Motor neuron (in vitro differentiated cells): ENCODE results near the gene GSTO2. TPM values are rescaled to one million over a fixed set of nuclear protein-coding genes. Genes with fewer than 3 reads are reported as not detected.

Source experiments
- ATAC-seq, 8 experiments: fragments of 200-7000 bp; cut with Tn5 transposase; replicated peaks in 6 of 8; 2 replicates each; pipeline ENCODE4 v1.8.0; 2021; ENCODE audit warnings: mild to moderate bottlenecking in 8 of 8, moderate library complexity in 8 of 8
- H3K27ac ChIP-seq, 2 donors: fragments of 250-450 bp; sonication (Bioruptor Pico); 2 replicates each; pipeline ENCODE4 v1.9.0; 2021; ENCODE audit warnings: antibody characterized with exemption in 2 of 2, mild to moderate bottlenecking in 2 of 2, moderate library complexity in 1 of 2
- H3K4me1 ChIP-seq, 2 donors: fragments of 250-450 bp; sonication (Bioruptor Pico); replicated peaks in 1 of 2; 2 replicates each; pipeline ENCODE4 v1.6.1; 2021; ENCODE audit warnings: antibody characterized with exemption in 2 of 2, mild to moderate bottlenecking in 2 of 2, moderate library complexity in 1 of 2
- H3K4me3 ChIP-seq, 5 donors: fragments of 250-450 bp; sonication (Bioruptor Pico); 2 replicates each; pipeline ENCODE4 v1.9.0; 2021; ENCODE audit warnings: antibody characterized with exemption in 5 of 5, mild to moderate bottlenecking in 5 of 5, moderate library complexity in 4 of 5
- WGBS, 10 experiments: fragments of 450-650 bp; shearing (Covaris generic); methylation state at CpG; one replicate each; pipeline ENCODE4 v1.0.0; 2022; 5-methylcytosine and 5-hydroxymethylcytosine counted together
- in situ Hi-C, 9 experiments: fragments of 400-800 bp; cut with MboI; loops; one replicate each; pipeline ENCODE4 v1.15.0; 2021; ENCODE audit warnings: low sequenced_read_pairs in 9 of 9, low pct_unique_long_range_greater_than_20kb in 2 of 9; ENCODE audit not compliant: unreplicated experiment in 9 of 9
- total RNA-seq, 8 experiments: library from RNA; unstranded; fragments of 300-600 nt; gene quantifications; 2 replicates each; pipeline versions ENCODE4 v1.2.3 to v1.2.4, GENCODE V29; 2022

GSTO2 gene
- total RNA-seq, 8 experiments from 2014 or later, result 0.88 to 3.6 (median 1.8) TPM

DNA sequence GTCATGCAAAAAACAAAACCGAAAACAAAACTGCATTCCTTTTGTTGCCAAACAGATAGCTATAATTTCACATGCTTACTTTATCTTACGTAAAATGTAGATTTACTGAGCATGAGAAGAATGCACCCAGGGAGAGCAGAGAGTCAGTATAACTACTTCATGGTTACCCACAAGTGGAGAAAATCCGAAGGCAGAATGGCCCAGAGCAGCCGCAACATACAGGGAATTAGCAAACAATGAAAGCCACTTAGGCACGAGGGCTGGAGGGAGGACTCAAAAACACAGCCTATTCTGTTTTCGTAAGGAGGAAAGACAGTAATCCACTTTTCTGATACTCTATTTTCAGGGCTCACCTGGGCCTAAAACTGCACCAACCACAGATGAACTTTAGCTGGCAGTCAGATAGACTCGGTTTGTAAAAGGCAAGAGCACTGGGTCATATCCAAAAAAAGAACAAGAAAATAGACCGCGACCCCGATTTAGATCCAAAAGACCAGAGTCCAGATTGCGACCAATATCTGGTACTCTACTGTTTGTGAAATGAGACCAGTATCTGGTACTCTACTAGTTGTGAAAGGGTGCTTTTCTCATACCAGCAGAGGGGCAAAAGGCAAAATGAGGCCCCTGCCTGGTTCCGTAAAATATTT, 68.0 kb downstream of the GSTO2 start:
- H3K4me1 ChIP-seq, result peaks cover 34 to 39% of the 10 kb centered on the region in 2 donors
- peak overlapping the region; percentile 48 to 78 (median 65) for H3K4me3 ChIP-seq
- 0 to 33% (median 13%) methylated on average over 4 to 10 of the region's 12 CpGs for WGBS, 10 experiments
- H3K27ac ChIP-seq, result peak overlapping the region in 1 of 2 donors; percentile 90
- in situ Hi-C loops, result no loop called here
- no peak for ATAC-seq

- Histone ChIP-seq H3K4me1 (peaks cover 29 to 33% of the 10 kb centered on the region in 2 donors), H3K4me3 (peak overlapping the region; percentile 48 to 78 (median 65)), H3K27ac (peak overlapping the region; percentile 46 to 90)
- in situ Hi-C loops, result no loop called here
- WGBS, 10 experiments, result 0% methylated on average over 1 to 14 of the region's 23 CpGs; no CpG with 5 or more reads in 5 of the 10 experiments
- ATAC-seq, result peak; percentile 12 to 67 (median 58)
Observed at GRCh38 chr10:104337521-104337984, 68.6 kb downstream of the GSTO2 start.

DNA sequence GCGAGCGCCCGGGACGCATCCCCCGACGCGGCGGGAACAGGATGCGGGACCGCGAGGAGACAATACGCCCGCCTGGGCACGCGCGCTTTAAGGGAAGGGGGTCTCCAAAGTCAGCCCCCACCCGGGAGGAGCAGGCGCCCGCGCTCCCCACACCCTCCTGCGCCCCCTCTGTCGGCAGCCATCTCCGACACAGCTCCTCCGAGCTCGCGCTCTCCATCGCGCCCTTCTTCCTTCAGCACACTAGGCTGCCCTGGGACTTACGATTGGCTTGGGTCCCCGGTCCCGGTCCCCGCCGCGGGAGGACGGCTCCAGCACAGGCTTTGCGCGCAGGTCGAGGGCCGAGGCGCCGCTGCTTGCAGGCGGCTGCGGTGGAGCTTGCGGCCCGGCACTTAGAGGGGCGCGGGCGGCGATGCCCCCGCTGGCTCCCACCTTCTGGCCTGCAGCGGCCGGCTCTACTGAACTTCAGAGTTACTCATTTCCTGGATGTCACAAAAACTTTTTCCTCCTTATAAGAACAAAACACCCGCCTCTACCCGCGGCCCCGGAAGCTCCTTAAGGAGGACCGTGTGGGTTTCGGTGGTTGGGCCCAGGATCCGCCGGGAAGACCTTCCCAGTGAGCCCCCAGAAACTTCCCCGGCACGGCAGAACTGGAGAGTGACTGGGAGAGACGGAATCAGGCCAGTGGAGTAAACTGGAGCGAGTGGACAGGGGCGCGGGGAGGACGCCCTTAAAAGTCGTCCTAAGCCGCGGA, 69.2 kb downstream of the GSTO2 start, which contains the start of gene ITPRIP:
Gene ITPRIP, minus strand, starts transcription at position 481 of the 751 bp plus-strand sequence. CDS start 22,414 bp downstream, outside the sequence.
- Histone ChIP-seq H3K4me3 (peak within 1 kb of the TSS; percentile 48 to 78 (median 65)), H3K27ac (peak within 1 kb of the TSS; percentile 46 to 90), H3K4me1 (peaks cover 29 to 31% of the 10 kb centered on the region in 2 donors)
- in situ Hi-C loops, result no loop called here
- 0 to 3% (median 0%) methylated on average over 2 to 16 of the region's 70 CpGs; no CpG with 5 or more reads in 2 of the 10 experiments for WGBS, 10 experiments
- peak; percentile 64 to 82 (median 78) for ATAC-seq

DNA sequence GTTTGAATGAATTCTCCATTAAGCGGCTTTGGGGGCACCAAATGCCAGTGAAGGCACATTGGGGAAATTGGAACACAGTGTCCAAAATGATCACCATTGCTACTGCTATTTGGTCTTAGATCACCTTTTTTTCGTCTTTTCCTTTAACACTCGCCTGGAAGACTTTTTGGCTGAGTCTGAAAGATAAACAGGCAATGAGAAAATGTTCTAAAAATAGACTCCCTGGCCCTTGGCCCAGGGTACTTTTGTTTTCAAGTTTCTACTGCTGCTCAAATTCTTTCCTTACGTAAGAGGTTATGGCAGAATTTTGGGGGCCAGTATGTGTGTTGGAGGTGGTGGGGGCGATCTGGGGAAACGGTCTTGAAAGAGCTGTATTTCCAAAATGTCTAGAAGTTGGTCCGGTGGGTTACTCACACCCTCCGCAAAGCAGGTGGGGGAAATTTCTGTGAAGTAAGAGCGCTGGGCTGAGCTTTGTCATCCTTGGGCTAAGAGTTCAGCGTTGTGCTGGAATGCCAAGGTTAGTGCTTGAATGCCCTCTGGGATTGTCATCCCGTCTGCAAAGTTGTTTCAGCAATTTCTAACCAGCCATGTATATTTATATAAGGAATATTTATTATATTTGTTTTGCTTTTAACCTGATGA, 70.6 kb downstream of the GSTO2 start:
- H3K4me3 ChIP-seq, result peak overlapping the region in 1 of 5 donors; percentile 76
- peaks cover 18% of the 10 kb centered on the region in 2 donors for H3K4me1 ChIP-seq
- H3K27ac ChIP-seq, result no peak overlapping the region
- in situ Hi-C loops, result loop anchor here in 1 of 9 experiments (10.0 kb wide), 1 partner anchor 45 kb away; no protein-coding TSS in a partner anchor
- 13 to 91% (median 65%) methylated on average over 4 to 7 of the region's 11 CpGs; no CpG with 5 or more reads in 1 of the 10 experiments for WGBS, 10 experiments
- no peak for ATAC-seq

DNA sequence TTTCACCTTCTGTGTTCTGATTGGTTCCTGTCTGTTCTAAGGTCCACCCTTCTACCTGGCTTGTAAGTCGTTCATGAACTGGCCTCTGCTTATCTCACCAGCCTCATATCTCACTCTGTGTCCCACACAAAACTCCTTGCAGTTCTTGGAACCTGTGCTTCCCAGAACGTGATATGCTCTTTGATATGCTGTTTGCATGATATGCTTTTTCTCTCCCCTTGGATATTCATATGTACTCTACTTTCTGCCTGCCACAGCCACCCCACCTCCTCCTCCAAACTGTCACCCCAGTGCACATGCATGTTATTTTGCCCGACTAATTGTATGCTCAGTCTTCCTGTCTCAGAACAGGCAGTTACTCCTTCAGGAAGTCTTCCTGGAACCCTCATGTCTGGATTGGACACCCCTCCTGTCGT, 71.1 kb downstream of the GSTO2 start:
- no peak overlapping the region for H3K27ac ChIP-seq
- no peak overlapping the region for H3K4me3 ChIP-seq
- peaks cover 15 to 17% of the 10 kb centered on the region in 2 donors for H3K4me1 ChIP-seq
- 6 to 90% (median 19%) methylated on average over 1 to 4 of the region's 4 CpGs; no CpG with 5 or more reads in 5 of the 10 experiments for WGBS, 10 experiments
- in situ Hi-C loops, result loop anchor here in 1 of 9 experiments (10.0 kb wide), 1 partner anchor 45 kb away; no protein-coding TSS in a partner anchor
- ATAC-seq, result no peak

DNA sequence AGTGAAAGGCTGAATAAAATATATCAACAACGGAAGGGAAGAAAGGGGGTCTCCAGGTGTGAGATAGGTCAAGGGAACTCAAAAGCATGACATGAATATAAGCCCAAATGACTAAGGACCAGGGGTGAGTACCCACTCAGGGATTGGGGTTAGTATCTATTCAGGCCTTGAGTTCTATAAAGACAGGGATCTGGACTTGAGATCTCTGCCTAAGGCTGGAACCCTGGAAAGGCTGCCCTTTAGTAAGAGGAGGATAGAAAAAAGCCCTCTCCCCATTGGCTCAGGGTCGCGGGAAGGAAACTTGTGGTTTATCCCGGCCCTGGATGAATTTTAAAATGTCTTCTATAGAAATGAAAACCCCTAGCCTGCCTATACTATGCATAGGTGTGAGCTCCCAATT, 71.7 kb downstream of the GSTO2 start:
- no peak overlapping the region for H3K27ac ChIP-seq
- H3K4me1 ChIP-seq, result peaks cover 15 to 17% of the 10 kb centered on the region in 2 donors
- H3K4me3 ChIP-seq, result no peak overlapping the region
- WGBS, 10 experiments, result 71 to 100% (median 88%) methylated on average over 1 to 4 of the region's 4 CpGs; no CpG with 5 or more reads in 2 of the 10 experiments
- no peak for ATAC-seq
- in situ Hi-C loops, result loop anchor here in 1 of 9 experiments (10.0 kb wide), 1 partner anchor 46 kb away; no protein-coding TSS in a partner anchor

- in situ Hi-C loops, result loop anchor here in 1 of 9 experiments (10.0 kb wide), 1 partner anchor 48 kb away; no protein-coding TSS in a partner anchor
- 0 to 60% (median 22%) methylated on average over 1 to 3 of the region's 3 CpGs; no CpG with 5 or more reads in 5 of the 10 experiments for WGBS, 10 experiments
- peak in 3 of 8 experiments; percentile 43 to 56 (median 54) for ATAC-seq
- H3K4me1 ChIP-seq, result peaks cover 10 to 11% of the 10 kb centered on the region in 2 donors
- no peak overlapping the region for H3K4me3 ChIP-seq
- no peak overlapping the region for H3K27ac ChIP-seq
Observed at GRCh38 chr10:104342941-104343411, 74.0 kb downstream of the GSTO2 start.

DNA sequence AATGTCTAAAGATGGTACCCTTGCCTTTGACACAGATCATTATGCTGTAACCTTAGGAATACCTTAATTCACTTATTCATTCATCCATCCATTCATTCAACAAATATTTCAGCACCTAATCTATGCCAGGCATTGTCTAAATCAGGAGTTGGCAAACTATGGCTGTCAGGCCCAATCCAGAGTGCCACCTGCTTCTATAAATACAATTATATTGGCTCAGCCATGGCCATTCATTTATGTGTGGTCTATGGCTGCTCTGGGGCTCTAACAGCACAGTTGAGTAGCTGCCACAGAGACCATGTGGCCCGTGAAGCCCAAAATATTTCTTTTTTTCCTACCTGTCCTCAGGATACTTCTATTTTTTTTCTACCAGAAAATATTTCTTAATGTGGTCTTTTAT, 75.2 kb downstream of the GSTO2 start:
- Histone ChIP-seq H3K4me3 (no peak overlapping the region), H3K4me1 (peaks cover 10 to 11% of the 10 kb centered on the region in 2 donors), H3K27ac (no peak overlapping the region)
- in situ Hi-C loops, result loop anchor here in 1 of 9 experiments (10.0 kb wide), 1 partner anchor 49 kb away; no protein-coding TSS in a partner anchor
- 57 to 100% (median 100%) methylated on average over 1 of the region's 1 CpG; no CpG with 5 or more reads in 1 of the 10 experiments for WGBS, 10 experiments
- ATAC-seq, result no peak

- H3K4me3 ChIP-seq, result no peak overlapping the region
- no peak for ATAC-seq
- H3K4me1 ChIP-seq, result peaks cover 14 to 17% of the 10 kb centered on the region in 2 donors
- no peak overlapping the region for H3K27ac ChIP-seq
- in situ Hi-C loops, result loop anchor here in 2 of 9 experiments (5.0 to 10.0 kb wide), 2 partner anchors 51 to 63 kb away; no protein-coding TSS in a partner anchor
Observed at GRCh38 chr10:104345515-104345914, 76.5 kb downstream of the GSTO2 start.

DNA sequence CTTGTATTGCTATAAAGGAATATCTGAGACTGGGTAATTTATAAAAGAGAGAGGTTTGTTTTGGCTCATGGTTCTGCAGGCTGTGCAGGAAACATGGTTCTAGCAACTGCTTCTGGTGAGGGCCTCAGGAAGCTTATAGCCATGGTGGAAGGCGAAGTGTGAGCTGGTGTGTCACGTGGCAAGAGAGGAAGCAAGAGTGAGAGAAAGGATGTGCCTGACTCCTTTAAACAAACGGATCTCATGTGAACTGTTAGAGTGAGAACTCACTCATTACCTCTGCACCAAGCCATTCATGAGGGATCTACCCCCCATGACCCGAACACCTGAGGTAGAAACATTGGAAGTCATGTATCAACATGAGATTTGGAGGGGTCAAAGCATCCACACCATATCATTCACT, 77.0 kb downstream of the GSTO2 start:
- in situ Hi-C loops, result loop anchor here in 2 of 9 experiments (5.0 to 10.0 kb wide), 2 partner anchors 51 to 64 kb away; no protein-coding TSS in a partner anchor
- ATAC-seq, result no peak

GRCh38 chr10:104347295-104348045, 78.5 kb downstream of the GSTO2 start:
- Histone ChIP-seq H3K4me3 (no peak overlapping the region), H3K27ac (no peak overlapping the region)
- WGBS, 10 experiments, result 20 to 100% (median 81%) methylated on average over 2 to 4 of the region's 4 CpGs; no CpG with 5 or more reads in 2 of the 10 experiments

More for the DNA sequence above, 77.0 kb downstream of the GSTO2 start:
- peaks cover 14 to 17% of the 10 kb centered on the region in 2 donors for H3K4me1 ChIP-seq
- WGBS, 10 experiments, result 58 to 100% (median 83%) methylated on average over 1 to 4 of the region's 4 CpGs
- no peak overlapping the region for H3K27ac ChIP-seq
- H3K4me3 ChIP-seq, result no peak overlapping the region

More at GRCh38 chr10:104347295-104348045, 78.5 kb downstream of the GSTO2 start:
- H3K4me1 ChIP-seq, result peaks cover 14 to 16% of the 10 kb centered on the region in 2 donors
- ATAC-seq, result no peak
- in situ Hi-C loops, result loop anchor here in 2 of 9 experiments (5.0 to 10.0 kb wide), 2 partner anchors 53 to 65 kb away; no protein-coding TSS in a partner anchor
